Spinal cord (tissue), 10 donors: ENCODE measurements around the gene CDC37L1. TPM values are rescaled to one million over a fixed set of nuclear protein-coding genes. Genes with fewer than 3 reads are reported as not detected.
"Not testable (repeated sequence)": the region's sequence is repeated elsewhere in the genome, so short reads cannot be mapped to it uniquely, and the experiment has no call there.

Source experiments
- DNase-seq, 6 donors: peaks; one replicate each; pipeline versions ENCODE4 v3.0.0 to v3.0.0-alpha.2; 2013 to 2015; ENCODE audit warnings: low spot score in 6 of 6, low read depth in 4 of 6
- H3K27ac ChIP-seq: one replicate; pipeline ENCODE4 v1.5.1; 2013; ENCODE audit warnings: low read depth, low read length, control low read depth
- H3K27me3 ChIP-seq: one replicate; pipeline ENCODE4 v1.6.1; 2013; ENCODE audit warnings: low read length; ENCODE audit not compliant: control insufficient read depth, insufficient read depth
- H3K36me3 ChIP-seq: one replicate; pipeline ENCODE4 v1.6.1; 2013; ENCODE audit warnings: low read length; ENCODE audit not compliant: control insufficient read depth, insufficient read depth
- H3K4me1 ChIP-seq: one replicate; pipeline ENCODE4 v1.6.1; 2013; ENCODE audit warnings: low read length; ENCODE audit not compliant: control insufficient read depth, insufficient read depth
- H3K4me3 ChIP-seq: one replicate; pipeline ENCODE4 v1.5.1; 2013; ENCODE audit warnings: low read depth, low read length, control low read depth
- H3K9me3 ChIP-seq: one replicate; pipeline ENCODE4 v1.6.1; 2013; ENCODE audit warnings: low read length; ENCODE audit not compliant: control insufficient read depth, insufficient read depth
- WGBS: methylation state at CpG from one replicate; pipeline ENCODE4 v1.1.5; 2013; ENCODE audit warnings: missing lambda C conversion rate; ENCODE audit not compliant: insufficient coverage; 5-methylcytosine and 5-hydroxymethylcytosine counted together
- polyA plus RNA-seq, 2 donors: library from polyadenylated mRNA; unstranded; fragments of 120-200 nt; gene quantifications; one replicate each; pipeline ENCODE4 v1.2.1, GENCODE V29; 2013; ENCODE audit not compliant: insufficient read length in 2 of 2
- total RNA-seq, 2 donors: library from RNA; depleted of rRNA in 1 of 2; stranded (reverse); fragments of 120-200 nt in 1 of 2; fragments of >200 nt in 1 of 2; gene quantifications; one replicate each; pipeline versions ENCODE4 v1.2.3 to v1.2.4, GENCODE V29; 2013 to 2014
- donor health status: healthy.

Gene CDC37L1
- total and polyA plus RNA-seq, 4 donors = 23.0 to 31.7 (median 27.0) TPM

DNA sequence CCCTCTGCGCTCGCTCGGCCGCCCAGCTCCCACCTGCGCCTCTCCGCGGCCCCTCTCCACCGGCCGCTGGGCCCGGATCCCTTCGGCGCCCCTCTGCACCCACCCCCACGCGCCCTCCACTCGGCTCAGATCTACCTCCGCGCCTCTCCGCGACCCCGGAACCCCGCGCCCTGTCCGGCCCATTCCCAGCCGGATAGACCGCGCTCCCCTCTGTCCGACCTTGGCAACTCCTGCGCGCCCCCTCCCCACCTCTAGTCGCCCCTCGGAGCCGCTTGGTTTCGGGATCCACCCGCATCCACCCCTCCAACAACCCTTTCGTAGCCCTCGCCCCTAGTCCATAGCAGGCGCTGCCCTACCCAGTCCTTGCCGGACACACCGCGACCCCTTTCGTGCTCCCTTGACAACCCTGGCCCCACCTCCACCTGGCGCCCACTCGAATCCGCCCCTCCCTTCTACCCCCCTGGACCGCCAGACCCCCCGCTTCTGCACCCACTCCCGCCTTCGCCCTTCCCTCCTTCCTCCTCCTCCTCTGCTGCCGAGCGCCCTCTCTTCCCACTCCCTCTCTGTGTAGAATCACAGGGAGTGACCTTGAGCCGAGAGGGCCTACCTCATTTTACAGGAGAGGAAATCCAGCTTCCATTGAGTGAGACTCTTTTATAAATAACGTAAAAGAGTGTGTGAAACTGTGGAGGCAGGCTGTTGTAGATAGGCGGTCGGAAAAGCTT, 62.2 kb downstream of the CDC37L1 start:
- DNase-seq = peak in 2 of 6 donors; percentile 64 to 81
- Histone ChIP-seq H3K27me3 (no peaks in the 10 kb centered on the region), H3K36me3 (no peaks in the 10 kb centered on the region), H3K4me1 (peaks cover 22% of the 10 kb centered on the region), H3K9me3 (no peaks in the 10 kb centered on the region), H3K27ac (peak overlapping the region; percentile 88), H3K4me3 (peak overlapping the region; percentile 79)
- 1% methylated on average over 47 of the region's 54 CpGs for WGBS

DNA sequence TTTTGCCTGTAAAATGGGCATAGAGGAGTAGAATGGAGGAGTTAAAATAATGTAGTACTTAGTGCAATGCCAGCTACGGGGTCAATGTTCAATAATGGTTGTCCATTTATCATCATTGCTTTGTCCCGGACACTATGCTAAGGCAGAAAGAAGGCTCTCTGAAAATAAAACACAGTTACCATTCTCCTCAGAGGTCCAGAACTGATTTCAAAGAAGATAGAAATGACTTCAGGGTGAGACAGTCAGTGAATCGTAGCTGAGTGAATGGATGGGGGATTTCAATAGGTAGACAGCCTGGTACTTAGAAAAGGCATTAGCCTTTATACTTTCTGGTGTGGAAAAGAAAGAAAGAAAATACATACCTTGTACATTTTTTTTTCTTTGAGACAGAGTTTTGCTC, 62.9 kb downstream of the CDC37L1 start:
- no peaks in the 10 kb centered on the region for H3K27me3 ChIP-seq
- WGBS = 60% methylated on average over 1 of the region's 3 CpGs
- no peaks in the 10 kb centered on the region for H3K9me3 ChIP-seq
- peak overlapping the region; percentile 88 for H3K27ac ChIP-seq
- H3K4me3 ChIP-seq = peak overlapping the region; percentile 79
- no peaks in the 10 kb centered on the region for H3K36me3 ChIP-seq
- DNase-seq = no peak
- H3K4me1 ChIP-seq = peaks cover 22% of the 10 kb centered on the region

DNA sequence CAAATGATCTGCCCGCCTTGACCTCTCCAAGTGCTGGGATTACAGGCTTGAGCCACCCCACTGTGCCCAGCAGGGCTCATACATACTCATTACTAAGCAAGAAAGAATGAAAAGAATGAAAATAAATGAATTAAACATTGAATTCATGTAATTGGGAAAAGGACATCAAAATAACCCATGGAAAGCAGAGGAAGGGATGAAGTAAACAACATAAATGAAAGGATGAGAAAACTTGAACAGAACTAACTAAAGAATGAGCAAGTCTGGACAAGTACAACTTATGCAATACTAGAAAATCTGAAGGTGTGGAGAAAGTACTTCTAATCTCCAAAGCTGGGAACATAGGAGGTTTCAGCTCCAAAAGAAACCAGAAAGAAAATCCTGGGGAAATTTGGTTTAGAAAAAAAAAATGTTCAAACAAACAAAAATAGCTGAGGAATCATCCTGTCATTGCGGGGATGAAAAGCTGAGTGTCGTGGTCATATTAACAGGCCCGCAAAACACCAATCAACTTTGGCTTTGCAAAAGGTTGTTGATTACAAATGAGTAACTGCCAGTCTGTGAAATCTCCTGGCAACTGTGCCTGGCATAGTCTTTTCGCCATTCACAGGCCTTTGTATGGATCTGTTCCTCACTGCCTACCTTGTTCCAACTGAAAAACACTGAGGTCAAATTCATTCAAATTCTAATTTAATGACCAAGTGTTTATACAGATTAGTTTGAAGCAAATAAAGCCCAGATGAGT, 63.9 kb downstream of the CDC37L1 start:
- no peaks in the 10 kb centered on the region for H3K9me3 ChIP-seq
- no peaks in the 10 kb centered on the region for H3K27me3 ChIP-seq
- no peak overlapping the region for H3K4me3 ChIP-seq
- peak in 2 of 6 donors; percentile 11 to 23 for DNase-seq
- H3K4me1 ChIP-seq = peaks cover 22% of the 10 kb centered on the region
- 47% methylated on average over 3 of the region's 5 CpGs for WGBS
- H3K27ac ChIP-seq = no peak overlapping the region
- H3K36me3 ChIP-seq = no peaks in the 10 kb centered on the region

- no CpG with 5 or more reads among the region's 2 CpGs for WGBS
- peaks cover 10% of the 10 kb centered on the region for H3K4me1 ChIP-seq
- no peak overlapping the region for H3K27ac ChIP-seq
- H3K4me3 ChIP-seq = no peak overlapping the region
- H3K36me3 ChIP-seq = no peaks in the 10 kb centered on the region
- DNase-seq = no peak
- no peaks in the 10 kb centered on the region for H3K27me3 ChIP-seq
- no peaks in the 10 kb centered on the region for H3K9me3 ChIP-seq
These were observed 67.1 kb downstream of the CDC37L1 start for GRCh38 chr9:4746278-4747030.

DNA sequence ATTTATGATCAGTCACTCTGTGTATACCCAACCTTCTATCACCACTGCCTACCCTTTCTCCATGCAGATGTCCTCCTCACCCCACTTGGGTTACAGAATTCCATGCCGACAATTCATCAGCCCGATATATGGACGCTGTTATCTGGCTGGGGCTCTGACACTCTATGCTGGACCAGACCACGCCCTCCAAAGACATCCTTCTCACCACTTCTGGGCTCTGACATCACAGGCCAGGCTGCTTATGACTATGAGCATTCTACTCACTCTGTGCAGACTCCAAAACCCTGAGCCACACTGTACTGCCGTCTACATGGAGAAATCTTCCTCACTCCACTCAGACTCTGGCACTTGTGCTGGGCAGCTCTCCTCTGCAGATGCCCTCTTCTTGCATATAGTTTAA, 69.2 kb downstream of the CDC37L1 start:
- WGBS = 97% methylated on average over 5 of the region's 5 CpGs

GRCh38 chr9:4750023-4750673, 70.8 kb downstream of the CDC37L1 start:
- no peaks in the 10 kb centered on the region for H3K9me3 ChIP-seq
- H3K27me3 ChIP-seq = no peaks in the 10 kb centered on the region
- WGBS = 74% methylated on average over 3 of the region's 8 CpGs
- no peak overlapping the region for H3K27ac ChIP-seq
- no peaks in the 10 kb centered on the region for H3K36me3 ChIP-seq
- no peaks in the 10 kb centered on the region for H3K4me1 ChIP-seq
- peak in 2 of 6 donors; percentile 63 to 72 for DNase-seq
- H3K4me3 ChIP-seq = no peak overlapping the region

More for the DNA sequence above, 69.2 kb downstream of the CDC37L1 start:
- no peaks in the 10 kb centered on the region for H3K4me1 ChIP-seq
- H3K4me3 ChIP-seq = no peak overlapping the region
- no peaks in the 10 kb centered on the region for H3K36me3 ChIP-seq
- DNase-seq = no peak
- H3K9me3 ChIP-seq = no peaks in the 10 kb centered on the region
- no peaks in the 10 kb centered on the region for H3K27me3 ChIP-seq
- H3K27ac ChIP-seq = no peak overlapping the region

DNA sequence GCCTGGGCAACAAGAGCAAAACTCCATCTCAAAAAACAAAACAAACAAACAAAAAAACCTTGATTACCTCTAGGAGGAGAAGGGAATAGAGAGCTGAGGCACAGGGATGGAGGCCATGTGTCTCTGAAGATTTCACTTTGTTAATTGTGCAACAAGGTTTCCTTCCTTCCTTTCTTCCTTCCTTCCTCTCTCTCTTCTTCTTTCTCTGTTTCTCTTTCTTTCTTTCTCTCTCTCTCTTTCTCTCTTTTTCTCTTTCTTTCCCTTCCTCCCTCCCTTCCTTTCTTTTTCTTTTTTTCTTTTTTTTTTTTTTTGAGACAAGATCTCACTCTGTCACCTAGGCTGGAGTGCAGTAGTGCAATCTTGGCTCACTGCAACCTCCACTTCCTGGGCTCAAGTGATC, 75.2 kb downstream of the CDC37L1 start:
- not testable (repeated sequence) for H3K9me3 ChIP-seq, H3K4me3 ChIP-seq, DNase-seq, H3K27ac ChIP-seq, H3K4me1 ChIP-seq, H3K36me3 ChIP-seq, H3K27me3 ChIP-seq

DNA sequence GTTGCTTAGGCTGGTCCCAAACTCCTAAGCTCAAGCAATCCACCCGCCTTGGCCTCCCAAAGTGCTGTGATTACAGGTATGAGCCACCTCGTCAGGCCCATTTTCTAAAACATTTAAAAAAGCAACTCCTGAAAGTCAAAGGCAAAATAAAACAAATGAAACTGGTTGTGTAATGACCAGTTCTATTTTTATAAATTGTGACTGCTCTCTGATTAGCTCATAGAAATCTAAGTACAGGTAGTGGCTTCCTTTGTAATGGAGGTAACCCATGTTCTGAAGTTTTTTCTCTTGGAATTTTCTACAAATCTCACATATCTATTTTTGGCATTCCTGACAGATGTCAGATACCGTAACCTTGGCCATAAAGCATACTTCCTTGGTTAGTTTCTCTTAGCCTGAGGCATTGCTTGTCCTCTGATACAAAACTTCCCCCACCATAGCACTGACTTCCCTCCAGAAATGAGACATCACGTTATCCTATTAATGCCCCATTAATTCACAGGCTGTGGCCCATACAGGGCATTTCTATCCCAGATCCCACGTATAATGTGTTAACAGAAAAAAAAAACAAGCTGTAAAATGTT, 75.7 kb downstream of the CDC37L1 start:
- 100% methylated on average over 1 of the region's 5 CpGs for WGBS
- Histone ChIP-seq H3K9me3 (no peaks in the 10 kb centered on the region), H3K27me3 (no peaks in the 10 kb centered on the region)

DNA sequence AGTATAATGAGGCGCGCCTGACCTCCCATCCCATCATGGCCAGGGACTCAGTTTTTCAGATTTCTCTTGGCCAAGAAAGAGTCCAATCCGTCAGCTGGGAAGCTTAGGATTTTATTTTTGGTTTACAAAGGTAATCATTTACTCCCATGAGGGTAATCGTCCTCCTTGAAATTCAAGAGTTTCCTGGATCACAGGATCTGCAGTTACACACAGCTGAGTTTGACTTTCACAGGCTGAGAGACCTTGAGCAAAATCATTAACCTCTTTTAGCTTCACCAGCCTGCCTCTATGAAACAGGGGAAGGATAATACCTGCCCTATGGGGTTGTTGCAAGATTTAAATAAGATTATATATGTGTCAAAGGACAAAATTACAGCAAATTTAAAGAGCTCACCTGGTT, 77.1 kb downstream of the CDC37L1 start:
- Histone ChIP-seq H3K27me3 (no peaks in the 10 kb centered on the region), H3K9me3 (no peaks in the 10 kb centered on the region), H3K36me3 (no peaks in the 10 kb centered on the region), H3K4me1 (no peaks in the 10 kb centered on the region), H3K27ac (no peak overlapping the region), H3K4me3 (no peak overlapping the region)
- DNase-seq = no peak
- no CpG with 5 or more reads among the region's 4 CpGs for WGBS

More for the DNA sequence above, 75.7 kb downstream of the CDC37L1 start:
- Histone ChIP-seq H3K4me3 (no peak overlapping the region), H3K27ac (no peak overlapping the region), H3K36me3 (no peaks in the 10 kb centered on the region), H3K4me1 (no peaks in the 10 kb centered on the region)
- DNase-seq = no peak
